Stimulated activated CD8-positive, alpha-beta memory T cell treated with anti-CD3 and anti-CD28 coated beads, Interleukin-12 subunit alpha, Interleukin-12 subunit beta, amount 100 ng/mL, for 1 hour (primary cell): ENCODE measurements around the gene PLP1.

Experiments
- DNase-seq: peaks from one replicate; pipeline ENCODE4 v3.0.0-alpha.2; 2020; ENCODE audit warnings: low read depth

The PLP1 gene

GRCh38 chrX:103830848-103831247, 54.2 kb downstream of the PLP1 start:
- no peak for DNase-seq

- DNase-seq, result peak; percentile 30
Observed at GRCh38 chrX:103831342-103831802, 54.7 kb downstream of the PLP1 start.

GRCh38 chrX:103831803-103832544, 55.3 kb downstream of the PLP1 start, which contains the start of gene RAB9B:
Gene RAB9B (minus strand): TSS chrX:103832257. CDS start chrX:103825784, 6,473 bp downstream.
- no peak for DNase-seq

GRCh38 chrX:103839404-103839803, 62.8 kb downstream of the PLP1 start:
- no peak for DNase-seq
